Lower leg skin (tissue), 3 donors: ENCODE data around the gene ECHS1.

Experiments used
- CTCF ChIP-seq, 3 donors: fragments of 450-650 bp; IDR thresholded peaks; one replicate each; pipeline ENCODE4 v1.5.1; 2016; ENCODE audit warnings: antibody characterized with exemption in 3 of 3, mild to moderate bottlenecking in 3 of 3, moderate library complexity in 2 of 3
- POLR2A ChIP-seq, 2 donors: fragments of 450-650 bp; IDR thresholded peaks; one replicate each; pipeline ENCODE4 v1.6.1; 2016 to 2017; ENCODE audit warnings: antibody characterized with exemption in 2 of 2, mild to moderate bottlenecking in 1 of 2, moderate library complexity in 1 of 2

GRCh38 chr10:133394064-133394663 is 21.0 kb upstream of the ECHS1 start, which contains the start of gene MTG1:
- no peak for TF ChIP-seq CTCF (IDR thresholded peaks at IDR 0.05)
- TF ChIP-seq POLR2A (IDR thresholded peaks at IDR 0.05): no peak
